K562 (cell line): ENCODE measurements around the gene GPX5. TPM values are rescaled to one million over a fixed set of nuclear protein-coding genes. Genes with fewer than 3 reads are reported as not detected.
A peak's percentile ranks its signal among the peaks of the same experiment; 100 is the strongest.

Experiments
- BCOR ChIP-seq: fragments of 450-650 bp; IDR thresholded peaks from 2 replicates; pipeline ENCODE4 v1.6.1; 2016
- CREM ChIP-seq: IDR thresholded peaks from 2 replicates; pipeline ENCODE4 v1.6.1; 2014; ENCODE audit warnings: antibody characterized with exemption, low read depth
- FOXK2 ChIP-seq, 2 experiments: fragments of 450-650 bp; IDR thresholded peaks in 1 of 2; conservative IDR thresholded peaks in 1 of 2; 2 replicates each; pipeline ENCODE4 v1.6.1; 2016; ENCODE audit warnings: low read depth in 2 of 2, mild to moderate bottlenecking in 1 of 2
- GATAD2B ChIP-seq: fragments of 450-650 bp; IDR thresholded peaks from 2 replicates; pipeline ENCODE4 v1.6.1; 2017; ENCODE audit warnings: mild to moderate bottlenecking, borderline replicate concordance
- GTF2F1 ChIP-seq: IDR thresholded peaks from 2 replicates; pipeline ENCODE4 v1.6.1; 2011; ENCODE audit warnings: low read depth, low read length, improper control_type of control experiment
- KLF6 ChIP-seq: fragments of 250-450 bp; sonication (Bioruptor Pico); IDR thresholded peaks from 2 replicates; pipeline ENCODE4 v1.4.0; 2020; ENCODE audit warnings: mild to moderate bottlenecking, moderate library complexity, borderline replicate concordance
- MBD1 ChIP-seq: fragments of 250-450 bp; sonication (Bioruptor Pico); IDR thresholded peaks from 2 replicates; pipeline ENCODE4 v1.8.0; 2022; ENCODE audit warnings: inconsistent platforms
- MCM3 ChIP-seq: fragments of 450-650 bp; IDR thresholded peaks from 2 replicates; pipeline ENCODE4 v1.6.1; 2016
- MCM5 ChIP-seq: fragments of 450-650 bp; IDR thresholded peaks from 2 replicates; pipeline ENCODE4 v1.6.1; 2016; ENCODE audit warnings: low read depth
- MIER1 ChIP-seq: fragments of 450-650 bp; IDR thresholded peaks from 2 replicates; pipeline ENCODE4 v1.6.1; 2016; ENCODE audit warnings: antibody characterized with exemption, mild to moderate bottlenecking, low read depth
- NKRF ChIP-seq: fragments of 450-650 bp; IDR thresholded peaks from 2 replicates; pipeline ENCODE4 v1.6.1; 2016; ENCODE audit warnings: borderline replicate concordance
- RBM14 ChIP-seq: fragments of 200-400 bp; formaldehyde crosslinking; IDR thresholded peaks from 2 replicates; pipeline ENCODE4 v1.6.1; 2018; ENCODE audit warnings: low read depth, mild to moderate bottlenecking, low read length, moderate library complexity, borderline replicate concordance; ENCODE audit not compliant: insufficient read depth
- SMARCC2 ChIP-seq: fragments of 450-650 bp; IDR thresholded peaks from 2 replicates; pipeline ENCODE4 v1.6.1; 2017; ENCODE audit warnings: antibody characterized with exemption, moderate library complexity, mild to moderate bottlenecking, low read depth
- TGIF2 ChIP-seq: sonication (generic); formaldehyde crosslinking; IDR thresholded peaks from 2 replicates; pipeline ENCODE4 v1.8.1; 2022; ENCODE audit warnings: mild to moderate bottlenecking, missing genetic modification reagents, moderate library complexity
- THRB ChIP-seq: fragments of 450-650 bp; formaldehyde crosslinking; conservative IDR thresholded peaks from 2 replicates; pipeline ENCODE4 v1.4.0; 2022; ENCODE audit warnings: mild to moderate bottlenecking, missing genetic modification characterization
- XRCC3 ChIP-seq: fragments of 450-650 bp; IDR thresholded peaks from 2 replicates; pipeline ENCODE4 v1.6.1; 2017; ENCODE audit warnings: mild to moderate bottlenecking, moderate library complexity
- ZBTB5 ChIP-seq: fragments of 450-650 bp; IDR thresholded peaks from 2 replicates; pipeline ENCODE4 v1.6.1; 2017; ENCODE audit warnings: antibody characterized with exemption
- ZNF12 ChIP-seq: sonication (generic); formaldehyde crosslinking; IDR thresholded peaks from 2 replicates; pipeline ENCODE4 v1.4.0; 2020; ENCODE audit warnings: mild to moderate bottlenecking, missing genetic modification reagents
- ZNF347 ChIP-seq: fragments of 450-650 bp; formaldehyde crosslinking; IDR thresholded peaks from 2 replicates; pipeline ENCODE4 v1.4.0; 2020; ENCODE audit warnings: low read depth, mild to moderate bottlenecking, moderate library complexity
- ZNF408 ChIP-seq: fragments of 250-450 bp; sonication (Bioruptor Pico); IDR thresholded peaks from 2 replicates; pipeline ENCODE4 v1.4.0; 2020; ENCODE audit warnings: low read depth, mild to moderate bottlenecking, moderate library complexity
- polyA plus RNA-seq, 8 experiments: library from polyadenylated mRNA; depleted of rRNA in 4 of 8; stranded (reverse) in 5 of 8; unstranded in 3 of 8; fragments of >200 nt; fragmentation: Nextera tagmentation in 2 of 8; fragmentation: Illumina TruSeq in 1 of 8; extraction: Ambion mirVana in 2 of 8; extraction: Trizol in 1 of 8; gene quantifications; 2 replicates each; pipeline versions ENCODE4 v1.2.1 to v1.2.3, GENCODE V29; 2011 to 2014; ENCODE audit warnings: inconsistent platforms in 1 of 8, missing spikeins in 1 of 8
- total RNA-seq, 7 experiments: library from RNA; depleted of rRNA in 6 of 7; stranded (reverse); fragments of >200 nt in 6 of 7; fragmentation: Illumina TruSeq in 2 of 7; extraction: Trizol in 2 of 7; gene quantifications; 2 replicates each; pipeline versions ENCODE4 v1.2.1 to v1.2.3, GENCODE V29; 2011 to 2021; ENCODE audit warnings: low replicate concordance in 1 of 7
- TF ChIP-seq, protein P1 (sequence below): fragments of 250-450 bp; sonication (Bioruptor Pico); IDR thresholded peaks from 2 replicates; pipeline ENCODE4 v1.8.0; 2022; ENCODE audit warnings: inconsistent platforms, mild to moderate bottlenecking, moderate library complexity, borderline replicate concordance

The GPX5 gene
- total and polyA plus RNA-seq, 9 of the 15 experiments (the other 6 are each of a cell fraction or from before 2014, with no cell fraction given), result 0.07 to 0.18 (median 0.15) TPM; not detected in 6

GRCh38 chr6:28553384-28553985, 27.8 kb downstream of the GPX5 start (continued):
- no peak for TF ChIP-seq ZNF408
- TF ChIP-seq, protein P1, sequence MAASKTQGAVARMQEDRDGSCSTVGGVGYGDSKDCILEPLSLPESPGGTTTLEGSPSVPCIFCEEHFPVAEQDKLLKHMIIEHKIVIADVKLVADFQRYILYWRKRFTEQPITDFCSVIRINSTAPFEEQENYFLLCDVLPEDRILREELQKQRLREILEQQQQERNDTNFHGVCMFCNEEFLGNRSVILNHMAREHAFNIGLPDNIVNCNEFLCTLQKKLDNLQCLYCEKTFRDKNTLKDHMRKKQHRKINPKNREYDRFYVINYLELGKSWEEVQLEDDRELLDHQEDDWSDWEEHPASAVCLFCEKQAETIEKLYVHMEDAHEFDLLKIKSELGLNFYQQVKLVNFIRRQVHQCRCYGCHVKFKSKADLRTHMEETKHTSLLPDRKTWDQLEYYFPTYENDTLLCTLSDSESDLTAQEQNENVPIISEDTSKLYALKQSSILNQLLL (CRISPR knock-in tag), result no peak
- TF ChIP-seq MBD1 (CRISPR knock-in tag), result no peak
- TF ChIP-seq MCM3, result no peak
- TF ChIP-seq XRCC3, result no peak
- TF ChIP-seq MIER1, result no peak
- TF ChIP-seq ZNF347, result no peak
- TF ChIP-seq NKRF, result peak; percentile 78; the same call in 1 of the 2 replicates
- TF ChIP-seq FOXK2 (conservative IDR thresholded peaks at IDR 0.05 in 1 of 2, IDR thresholded peaks at IDR 0.05 in 1 of 2; ENCODE audit: low read depth in 2 of 2), result 0 out of 4 replicates have a peak, but pooled peaks have one; percentile 17 to 30
- no peak for TF ChIP-seq MCM5
- TF ChIP-seq TGIF2 (CRISPR knock-in tag), result no peak
- no peak for TF ChIP-seq RBM14
- no peak for TF ChIP-seq CREM
- TF ChIP-seq ZBTB5, result no peak; the same call in 1 of the 2 replicates
- no peak for TF ChIP-seq GTF2F1
- no peak for TF ChIP-seq ZNF12 (CRISPR knock-in tag)
- TF ChIP-seq SMARCC2, result no peak; the same call in 1 of the 2 replicates
- TF ChIP-seq GATAD2B, result no peak
- peak; percentile 19 for TF ChIP-seq BCOR
- TF ChIP-seq THRB (CRISPR knock-in tag), result peak; percentile 92; the same call in 1 of the 2 replicates
- TF ChIP-seq KLF6 (CRISPR knock-in tag), result no peak
